ENCODE results near the gene CRACR2B. TPM values are rescaled to one million over a fixed set of nuclear protein-coding genes. Genes with fewer than 3 reads are reported as not detected.

The CRACR2B gene
- total RNA-seq, 1 donor from 2014 or later: 34.3 TPM

DNA sequence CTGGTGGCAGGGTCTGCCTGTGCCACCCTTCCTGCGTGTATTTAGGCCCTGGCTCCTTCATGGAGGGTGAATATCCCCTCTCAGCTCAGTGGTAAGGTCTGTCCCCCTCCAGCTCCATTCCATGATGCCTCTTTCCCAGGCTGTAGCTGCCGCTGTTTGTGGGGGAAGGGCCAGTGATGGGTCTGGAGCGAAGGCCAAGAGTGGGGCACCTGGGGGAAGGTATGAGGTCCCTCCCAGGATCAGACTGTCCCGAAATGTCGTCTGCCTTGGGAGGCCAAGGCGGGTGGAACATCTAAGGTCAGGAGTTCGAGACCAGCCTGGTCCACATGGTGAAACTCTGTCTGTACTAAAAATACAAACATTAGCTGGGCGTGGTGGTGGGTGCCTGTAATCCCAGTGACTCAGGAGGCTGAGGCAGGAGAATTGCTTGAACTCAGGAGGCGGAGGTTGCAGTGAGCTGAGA lies 6.2 kb downstream of the CRACR2B start:
- Histone ChIP-seq H3K27me3 (peaks cover 9% of the 10 kb centered on the region), H3K9me3 (no peaks in the 10 kb centered on the region), H3K4me3 (peak overlapping the region; percentile 83), H3K27ac (peak overlapping the region; percentile 82), H3K36me3 (peaks cover 31% of the 10 kb centered on the region), H3K4me1 (peaks cover 57% of the 10 kb centered on the region)
- no peak for DNase-seq
- TF ChIP-seq, protein P1, sequence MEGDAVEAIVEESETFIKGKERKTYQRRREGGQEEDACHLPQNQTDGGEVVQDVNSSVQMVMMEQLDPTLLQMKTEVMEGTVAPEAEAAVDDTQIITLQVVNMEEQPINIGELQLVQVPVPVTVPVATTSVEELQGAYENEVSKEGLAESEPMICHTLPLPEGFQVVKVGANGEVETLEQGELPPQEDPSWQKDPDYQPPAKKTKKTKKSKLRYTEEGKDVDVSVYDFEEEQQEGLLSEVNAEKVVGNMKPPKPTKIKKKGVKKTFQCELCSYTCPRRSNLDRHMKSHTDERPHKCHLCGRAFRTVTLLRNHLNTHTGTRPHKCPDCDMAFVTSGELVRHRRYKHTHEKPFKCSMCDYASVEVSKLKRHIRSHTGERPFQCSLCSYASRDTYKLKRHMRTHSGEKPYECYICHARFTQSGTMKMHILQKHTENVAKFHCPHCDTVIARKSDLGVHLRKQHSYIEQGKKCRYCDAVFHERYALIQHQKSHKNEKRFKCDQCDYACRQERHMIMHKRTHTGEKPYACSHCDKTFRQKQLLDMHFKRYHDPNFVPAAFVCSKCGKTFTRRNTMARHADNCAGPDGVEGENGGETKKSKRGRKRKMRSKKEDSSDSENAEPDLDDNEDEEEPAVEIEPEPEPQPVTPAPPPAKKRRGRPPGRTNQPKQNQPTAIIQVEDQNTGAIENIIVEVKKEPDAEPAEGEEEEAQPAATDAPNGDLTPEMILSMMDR (IDR thresholded peaks at IDR 0.05): no peak
- ATAC-seq: no peak
- intact Hi-C loops (cut with DNase I): no loop called here

DNA sequence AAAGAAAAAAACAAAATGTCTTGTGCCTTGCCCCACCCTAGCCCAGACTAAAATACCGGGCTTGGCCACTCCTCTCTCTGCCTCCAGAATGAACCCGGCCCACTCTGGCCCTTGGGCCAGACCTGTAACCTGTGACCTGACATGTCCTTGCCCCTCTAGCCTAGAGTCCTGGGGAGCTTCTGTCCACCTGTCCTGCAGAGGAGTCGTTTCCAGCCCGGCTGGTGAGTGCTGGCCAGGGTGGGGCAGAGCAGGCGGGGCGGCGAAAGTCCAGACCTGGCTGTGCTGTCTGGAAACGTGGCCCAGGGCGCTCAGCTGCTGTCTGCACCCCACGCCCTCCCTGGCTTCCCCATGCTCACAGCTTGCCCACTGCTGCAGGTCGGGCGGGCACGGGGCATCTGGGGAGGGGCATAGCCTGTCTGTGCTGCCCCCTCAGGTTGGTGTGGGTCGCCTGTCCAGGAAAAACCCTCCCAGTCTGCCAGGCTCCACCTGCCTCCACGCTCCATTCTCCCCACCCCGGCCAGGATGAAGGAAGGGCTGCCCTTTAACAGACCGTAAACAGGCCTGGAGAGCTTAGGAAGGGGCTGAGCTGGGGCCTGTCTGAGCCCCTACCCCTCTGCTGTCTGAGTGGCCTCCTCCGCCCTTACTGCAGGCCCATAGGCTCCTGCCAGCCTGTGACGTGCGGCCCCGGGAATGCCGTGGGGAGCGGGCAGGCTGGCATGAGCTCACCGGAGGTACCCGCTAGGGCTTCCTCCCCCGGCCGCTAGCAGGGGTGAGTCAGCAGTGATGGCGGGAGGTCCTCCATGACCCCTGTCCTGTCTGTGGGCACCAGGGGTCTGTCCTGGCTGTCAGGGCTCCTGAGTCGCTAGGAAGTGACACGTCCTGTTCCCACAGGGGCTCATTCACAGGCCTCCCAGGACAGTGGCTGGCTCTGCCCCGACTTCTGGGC lies 6.9 kb downstream of the CRACR2B start:
- Histone ChIP-seq H3K27ac (peak overlapping the region; percentile 82), H3K4me1 (peaks cover 55% of the 10 kb centered on the region), H3K36me3 (peaks cover 39% of the 10 kb centered on the region), H3K4me3 (peak overlapping the region; percentile 83), H3K9me3 (no peaks in the 10 kb centered on the region), H3K27me3 (peaks cover 9% of the 10 kb centered on the region)
- peak; percentile 91 for DNase-seq
- TF ChIP-seq, protein P1 (IDR thresholded peaks at IDR 0.05): no peak
- intact Hi-C loops (cut with DNase I): no loop called here
- peak; percentile 65 for ATAC-seq

DNA sequence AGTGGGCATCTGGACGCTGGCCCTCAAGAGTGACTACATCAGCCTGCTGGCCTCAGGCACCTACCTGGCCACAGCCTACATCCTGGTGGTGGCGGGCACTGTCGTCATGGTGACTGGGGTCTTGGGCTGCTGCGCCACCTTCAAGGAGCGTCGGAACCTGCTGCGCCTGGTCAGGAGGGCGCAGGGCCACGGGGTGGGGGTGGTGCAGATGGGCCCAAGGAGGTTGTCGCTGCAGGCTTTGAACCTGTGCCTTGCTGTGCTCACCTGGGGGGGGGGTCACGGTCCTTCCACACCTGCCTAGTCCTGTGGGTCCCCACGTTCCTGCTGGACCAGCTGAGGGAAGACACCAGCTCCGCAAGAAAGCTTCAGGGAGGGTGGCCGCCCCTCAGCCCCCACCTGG lies 8.6 kb downstream of the CRACR2B start:
- Histone ChIP-seq H3K36me3 (peaks cover 50% of the 10 kb centered on the region), H3K9me3 (no peaks in the 10 kb centered on the region), H3K27ac (no peak overlapping the region), H3K4me1 (peaks cover 52% of the 10 kb centered on the region), H3K4me3 (no peak overlapping the region), H3K27me3 (no peaks in the 10 kb centered on the region)
- intact Hi-C loops (cut with DNase I): no loop called here
- ATAC-seq (no peak), DNase-seq (no peak)
- TF ChIP-seq, protein P1 (IDR thresholded peaks at IDR 0.05): no peak

DNA sequence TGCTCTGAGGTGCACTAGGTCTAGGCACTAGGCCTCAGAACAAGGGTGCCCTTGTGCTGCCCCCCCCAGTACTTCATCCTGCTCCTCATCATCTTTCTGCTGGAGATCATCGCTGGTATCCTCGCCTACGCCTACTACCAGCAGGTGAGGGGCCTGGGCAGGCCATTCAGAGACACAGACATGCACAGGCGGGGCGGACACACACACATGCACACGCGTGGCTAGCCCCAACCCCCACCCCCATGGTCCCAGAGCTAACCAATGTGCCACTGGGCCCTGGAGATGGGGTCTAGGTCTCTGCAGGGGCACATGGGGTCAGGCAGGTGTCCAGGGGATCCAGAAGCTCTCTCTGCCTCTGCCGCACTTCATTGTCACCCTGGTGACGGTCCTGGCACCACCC lies 9.0 kb downstream of the CRACR2B start:
- TF ChIP-seq, protein P1 (IDR thresholded peaks at IDR 0.05): no peak
- H3K27me3 ChIP-seq: no peaks in the 10 kb centered on the region
- intact Hi-C loops (cut with DNase I): no loop called here
- ATAC-seq: no peak
- peaks cover 50% of the 10 kb centered on the region for H3K36me3 ChIP-seq
- H3K4me1 ChIP-seq: peaks cover 53% of the 10 kb centered on the region
- H3K9me3 ChIP-seq: no peaks in the 10 kb centered on the region
- no peak for DNase-seq
- H3K4me3 ChIP-seq: no peak overlapping the region
- H3K27ac ChIP-seq: no peak overlapping the region

DNA sequence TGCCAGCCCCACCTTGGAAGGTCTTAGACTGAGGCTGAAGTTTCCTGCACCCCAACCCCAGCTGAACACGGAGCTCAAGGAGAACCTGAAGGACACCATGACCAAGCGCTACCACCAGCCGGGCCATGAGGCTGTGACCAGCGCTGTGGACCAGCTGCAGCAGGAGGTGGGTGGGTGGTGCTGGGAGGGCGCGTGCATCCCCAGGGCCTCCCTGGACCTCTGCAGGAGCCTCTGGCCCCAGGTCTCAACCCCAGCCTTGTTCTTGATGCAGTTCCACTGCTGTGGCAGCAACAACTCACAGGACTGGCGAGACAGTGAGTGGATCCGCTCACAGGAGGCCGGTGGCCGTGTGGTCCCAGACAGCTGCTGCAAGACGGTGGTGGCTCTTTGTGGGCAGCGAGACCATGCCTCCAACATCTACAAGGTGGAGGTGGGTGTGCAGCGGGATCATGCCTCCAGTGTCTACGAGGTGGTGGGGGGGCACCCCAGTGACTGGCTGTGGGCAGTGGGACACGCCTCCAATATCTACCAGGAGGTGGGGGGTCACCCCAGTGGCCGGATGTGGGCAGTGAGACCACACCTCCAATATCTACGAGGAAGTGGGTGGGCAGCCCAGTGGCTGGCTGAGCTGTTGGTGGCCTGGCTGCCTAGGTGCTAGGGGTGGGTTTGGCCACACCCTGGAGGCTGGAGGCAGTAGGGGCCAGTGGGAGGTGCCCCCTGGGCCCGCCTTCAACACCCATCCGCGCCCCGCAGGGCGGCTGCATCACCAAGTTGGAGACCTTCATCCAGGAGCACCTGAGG lies 9.7 kb downstream of the CRACR2B start:
- intact Hi-C loops (cut with DNase I): no loop called here
- no peak overlapping the region for H3K4me3 ChIP-seq
- no peaks in the 10 kb centered on the region for H3K9me3 ChIP-seq
- H3K36me3 ChIP-seq: peaks cover 50% of the 10 kb centered on the region
- H3K27ac ChIP-seq: peak overlapping the region; percentile 4
- ATAC-seq (no peak), DNase-seq (no peak)
- H3K4me1 ChIP-seq: peaks cover 47% of the 10 kb centered on the region
- TF ChIP-seq, protein P1 (IDR thresholded peaks at IDR 0.05): no peak
- no peaks in the 10 kb centered on the region for H3K27me3 ChIP-seq
